SK-N-MC (cell line): ENCODE results near the gene RASEF.

ENCODE experiments used
- DNase-seq: peaks from one replicate; pipeline ENCODE4 v3.0.0-alpha.2; 2011; ENCODE audit warnings: low read depth, low spot score
- H3K27ac ChIP-seq: fragments of 200-600 bp; sonication (generic); 2 replicates; pipeline ENCODE4 v1.5.1; 2016; ENCODE audit warnings: mixed run types
- H3K36me3 ChIP-seq: fragments of 200-600 bp; sonication (generic); 2 replicates; pipeline ENCODE4 v1.6.1; 2017; ENCODE audit warnings: antibody characterized with exemption, low read length, mixed read lengths; ENCODE audit not compliant: insufficient read depth
- H3K4me3 ChIP-seq: fragments of 200-600 bp; sonication (generic); 2 replicates; pipeline ENCODE4 v1.5.1; 2016
- H3K9ac ChIP-seq: fragments of 200-600 bp; sonication (generic); 2 replicates; pipeline ENCODE4 v1.8.0; 2017; ENCODE audit warnings: mixed run types, mixed read lengths; ENCODE audit not compliant: insufficient read length
- H3K9me3 ChIP-seq: fragments of 200-600 bp; sonication (generic); 2 replicates; pipeline ENCODE4 v1.6.1; 2017; ENCODE audit warnings: low read depth, mild to moderate bottlenecking, antibody characterized with exemption, low read length, moderate library complexity, mixed read lengths
- EZH2 ChIP-seq: fragments of 200-600 bp; sonication (generic); IDR thresholded peaks from one replicate; pipeline ENCODE4 v1.6.1; 2017; ENCODE audit warnings: antibody characterized with exemption
- FOXP2 ChIP-seq: optimal IDR thresholded peaks from 2 replicates; pipeline ENCODE3; 2011; ENCODE audit warnings: mild to moderate bottlenecking, moderate library complexity; ENCODE audit not compliant: insufficient read depth; ENCODE audit errors: extremely low read length, control extremely low read depth
- POLR2AphosphoS5 ChIP-seq: IDR thresholded peaks from 2 replicates; pipeline ENCODE4 v1.6.1; 2012; ENCODE audit warnings: mild to moderate bottlenecking, low read depth, low read length, borderline replicate concordance

RASEF gene

DNA sequence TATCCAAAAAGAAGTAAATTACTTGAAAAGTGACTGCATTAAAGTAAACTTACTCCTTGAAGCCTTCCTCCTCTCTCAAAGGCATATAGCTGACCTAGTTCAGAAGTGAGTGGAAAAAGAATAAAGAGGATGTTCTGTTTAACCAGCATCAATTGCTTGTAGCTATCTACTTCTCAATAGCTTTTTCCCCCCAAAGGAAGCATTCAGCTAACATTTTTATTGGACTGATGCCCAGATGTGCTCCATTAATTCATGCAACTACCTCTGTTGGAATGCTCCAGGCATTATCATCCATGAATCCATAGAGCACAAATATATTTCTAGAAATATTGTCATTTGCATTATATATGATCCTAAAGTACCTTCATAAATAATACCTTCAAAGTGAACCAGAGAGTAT is 132.8 kb downstream of the RASEF start:
- Histone ChIP-seq H3K27ac (no peak overlapping the region), H3K36me3 (no peaks in the 10 kb centered on the region), H3K9me3 (no peaks in the 10 kb centered on the region), H3K9ac (no peak overlapping the region), H3K4me3 (no peak overlapping the region)
- TF ChIP-seq FOXP2 (no peak), EZH2 (no peak), POLR2AphosphoS5 (no peak)
- no peak for DNase-seq
